Frontal cortex (tissue), 4 donors: ENCODE data around the gene MTIF3. TPM values are rescaled to one million over a fixed set of nuclear protein-coding genes. Genes with fewer than 3 reads are reported as not detected.

Source experiments
- DNase-seq, 2 donors: peaks; one replicate each; pipeline ENCODE4 v3.0.0; 2012; ENCODE audit warnings: low spot score in 2 of 2
- FAIRE-seq: peaks from 2 replicates; lab custom pipeline; 2012; peaks lifted over from hg19 to GRCh38; lab: Jason Lieb, UNC
- small RNA-seq: library from RNA; depleted of rRNA; stranded (forward); fragments of <200 nt; gene quantifications from one replicate; pipeline ENCODE3, GENCODE V24; 2014
- total RNA-seq: library from RNA; depleted of rRNA; stranded (reverse); fragments of >200 nt; gene quantifications from one replicate; pipeline ENCODE4 v1.2.3, GENCODE V29; 2014
- donor health status: control.
- donor health status: control.
- donor health status: control.

Gene MTIF3
- total RNA-seq, 1 donor from 2014 or later = 40.4 TPM

GRCh38 chr13:27388241-27388640, 62.1 kb downstream of the MTIF3 start:
- DNase-seq (no peak), FAIRE-seq (no peak)

Small RNA genes lying within 50 kb of the gene (small RNA-seq; reads per million reads assigned to genes)
- not detected for gene RNU6-63P
- gene RNY1P1 = not detected

Other genes starting within 250 kb of the MTIF3 start
- 946 TPM for gene RPL21, start 199.0 kb downstream of the MTIF3 start, total RNA-seq
- gene RASL11A, start 179.7 kb downstream of the MTIF3 start, total RNA-seq = 2.0 TPM
- gene GTF3A, start 25.9 kb downstream of the MTIF3 start, total RNA-seq = 94.6 TPM
- gene LNX2, start 170.0 kb upstream of the MTIF3 start, total RNA-seq = 11.8 TPM
- 55.4 TPM for gene POLR1D, start 171.3 kb upstream of the MTIF3 start, total RNA-seq